SK-N-SH treated with all-trans-retinoic acid at 6 μM for 48 hours (cell line): ENCODE data around the gene TSBP1.

ENCODE experiments used
- GLIS3 ChIP-seq: fragments of 250-450 bp; sonication (Bioruptor Pico); IDR thresholded peaks from 2 replicates; pipeline ENCODE4 v1.5.0; 2020; ENCODE audit warnings: mild to moderate bottlenecking, moderate library complexity
- TSHZ2 ChIP-seq: fragments of 250-450 bp; sonication (Bioruptor Pico); IDR thresholded peaks from 2 replicates; pipeline ENCODE4 v1.5.0; 2020; ENCODE audit warnings: mild to moderate bottlenecking, moderate library complexity
- ZNF565 ChIP-seq: fragments of 450-650 bp; formaldehyde crosslinking; conservative IDR thresholded peaks from 2 replicates; pipeline ENCODE4 v1.5.0; 2020; ENCODE audit warnings: low read depth, mild to moderate bottlenecking, moderate library complexity
- TF ChIP-seq, protein P1 (sequence below): fragments of 250-450 bp; sonication (Bioruptor Pico); IDR thresholded peaks from 2 replicates; pipeline ENCODE4 v1.5.1; 2020; ENCODE audit warnings: low read depth, mild to moderate bottlenecking, moderate library complexity
- TF ChIP-seq, protein P2 (sequence below): fragments of 250-450 bp; sonication (Bioruptor Pico); IDR thresholded peaks from 2 replicates; pipeline ENCODE4 v1.8.0; 2020; ENCODE audit warnings: mild to moderate bottlenecking, moderate library complexity, borderline replicate concordance

TSBP1 gene

DNA sequence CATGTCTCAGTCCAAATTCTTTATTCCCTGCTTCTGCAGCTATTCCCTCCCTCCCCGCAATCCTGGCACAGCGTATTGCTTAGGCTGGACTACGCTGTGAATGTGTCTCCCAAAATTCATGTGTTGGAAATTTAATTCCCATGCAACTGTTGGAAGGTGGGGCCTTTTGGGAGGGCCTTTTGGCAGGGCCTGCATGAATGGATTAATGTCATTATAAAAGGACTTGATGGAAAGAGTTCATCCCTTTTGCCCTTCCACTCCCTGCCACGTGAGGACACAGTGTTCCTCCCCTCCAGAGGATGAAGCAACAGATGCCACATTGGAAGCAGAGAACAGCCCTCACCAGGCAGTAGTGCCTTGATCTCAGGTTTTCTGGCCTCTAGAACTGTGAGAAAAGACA, 127.4 kb downstream of the TSBP1 start (continued):
- TF ChIP-seq, protein P1, sequence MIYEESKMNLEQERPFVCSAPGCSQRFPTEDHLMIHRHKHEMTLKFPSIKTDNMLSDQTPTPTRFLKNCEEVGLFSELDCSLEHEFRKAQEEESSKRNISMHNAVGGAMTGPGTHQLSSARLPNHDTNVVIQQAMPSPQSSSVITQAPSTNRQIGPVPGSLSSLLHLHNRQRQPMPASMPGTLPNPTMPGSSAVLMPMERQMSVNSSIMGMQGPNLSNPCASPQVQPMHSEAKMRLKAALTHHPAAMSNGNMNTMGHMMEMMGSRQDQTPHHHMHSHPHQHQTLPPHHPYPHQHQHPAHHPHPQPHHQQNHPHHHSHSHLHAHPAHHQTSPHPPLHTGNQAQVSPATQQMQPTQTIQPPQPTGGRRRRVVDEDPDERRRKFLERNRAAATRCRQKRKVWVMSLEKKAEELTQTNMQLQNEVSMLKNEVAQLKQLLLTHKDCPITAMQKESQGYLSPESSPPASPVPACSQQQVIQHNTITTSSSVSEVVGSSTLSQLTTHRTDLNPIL (CRISPR knock-in tag): no peak
- TF ChIP-seq GLIS3 (CRISPR knock-in tag) (no peak), ZNF565 (CRISPR knock-in tag) (no peak), TSHZ2 (CRISPR knock-in tag) (no peak)
- TF ChIP-seq, protein P2, sequence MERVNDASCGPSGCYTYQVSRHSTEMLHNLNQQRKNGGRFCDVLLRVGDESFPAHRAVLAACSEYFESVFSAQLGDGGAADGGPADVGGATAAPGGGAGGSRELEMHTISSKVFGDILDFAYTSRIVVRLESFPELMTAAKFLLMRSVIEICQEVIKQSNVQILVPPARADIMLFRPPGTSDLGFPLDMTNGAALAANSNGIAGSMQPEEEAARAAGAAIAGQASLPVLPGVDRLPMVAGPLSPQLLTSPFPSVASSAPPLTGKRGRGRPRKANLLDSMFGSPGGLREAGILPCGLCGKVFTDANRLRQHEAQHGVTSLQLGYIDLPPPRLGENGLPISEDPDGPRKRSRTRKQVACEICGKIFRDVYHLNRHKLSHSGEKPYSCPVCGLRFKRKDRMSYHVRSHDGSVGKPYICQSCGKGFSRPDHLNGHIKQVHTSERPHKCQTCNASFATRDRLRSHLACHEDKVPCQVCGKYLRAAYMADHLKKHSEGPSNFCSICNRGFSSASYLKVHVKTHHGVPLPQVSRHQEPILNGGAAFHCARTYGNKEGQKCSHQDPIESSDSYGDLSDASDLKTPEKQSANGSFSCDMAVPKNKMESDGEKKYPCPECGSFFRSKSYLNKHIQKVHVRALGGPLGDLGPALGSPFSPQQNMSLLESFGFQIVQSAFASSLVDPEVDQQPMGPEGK (CRISPR knock-in tag): no peak
